ENCODE measurements around the gene GPR82.
"Not testable (repeated sequence)": the region's sequence is repeated elsewhere in the genome, so short reads cannot be mapped to it uniquely, and the experiment has no call there.

Gene GPR82

GRCh38 chrX:41723826-41724225, at the start of gene GPR82:
GPR82 (plus strand) TSS chrX:41724181; CDS start chrX:41727027, 2,846 bp downstream.
- Histone ChIP-seq H3K4me3 (no peak within 1 kb of the TSS), H3K36me3 (replicated peaks) (no peaks in the 10 kb centered on the region), H3K4me1 (peaks cover 4% of the 10 kb centered on the region), H3K27me3 (ENCODE audit: low read depth) (no peaks in the 10 kb centered on the region), H3K9me3 (no peaks in the 10 kb centered on the region)
- in situ Hi-C loops (cut with MboI; ENCODE audit: low sequenced_read_pairs): no loop called here
- DNase-seq (ENCODE audit: low spot score in 2 of 2): no peak

- H3K9me3 ChIP-seq; in situ Hi-C loops (cut with MboI; ENCODE audit: low sequenced_read_pairs); DNase-seq (ENCODE audit: low spot score in 2 of 2): not testable (repeated sequence)
Observed at GRCh38 chrX:41676361-41676760, 47.6 kb upstream of the GPR82 start.

GRCh38 chrX:41677183-41678060, 46.6 kb upstream of the GPR82 start:
- no peaks in the 10 kb centered on the region for H3K27me3 ChIP-seq (ENCODE audit: low read depth)
- in situ Hi-C loops (cut with MboI; ENCODE audit: low sequenced_read_pairs): no loop called here
- no peaks in the 10 kb centered on the region for H3K9me3 ChIP-seq
- no peaks in the 10 kb centered on the region for H3K36me3 ChIP-seq (replicated peaks)
- H3K4me3 ChIP-seq: no peak overlapping the region
- DNase-seq (ENCODE audit: low spot score in 2 of 2): no peak
- no peaks in the 10 kb centered on the region for H3K4me1 ChIP-seq

More at GRCh38 chrX:41676361-41676760, 47.6 kb upstream of the GPR82 start:
- H3K27me3 ChIP-seq (ENCODE audit: low read depth); H3K4me1 ChIP-seq; H3K36me3 ChIP-seq (replicated peaks); H3K4me3 ChIP-seq: not testable (repeated sequence)

GRCh38 chrX:41684138-41684537, 39.8 kb upstream of the GPR82 start:
- Histone ChIP-seq H3K9me3 (no peaks in the 10 kb centered on the region), H3K4me1 (no peaks in the 10 kb centered on the region), H3K36me3 (replicated peaks) (no peaks in the 10 kb centered on the region), H3K27me3 (ENCODE audit: low read depth) (no peaks in the 10 kb centered on the region), H3K4me3 (no peak overlapping the region)
- in situ Hi-C loops (cut with MboI; ENCODE audit: low sequenced_read_pairs): no loop called here
- DNase-seq (ENCODE audit: low spot score in 2 of 2): no peak

GRCh38 chrX:41684940-41685339, 39.0 kb upstream of the GPR82 start:
- Histone ChIP-seq H3K4me3 (no peak overlapping the region), H3K27me3 (ENCODE audit: low read depth) (no peaks in the 10 kb centered on the region), H3K36me3 (replicated peaks) (no peaks in the 10 kb centered on the region), H3K4me1 (peaks cover 3% of the 10 kb centered on the region), H3K9me3 (no peaks in the 10 kb centered on the region)
- in situ Hi-C loops (cut with MboI; ENCODE audit: low sequenced_read_pairs): no loop called here
- DNase-seq (ENCODE audit: low spot score in 2 of 2): no peak

- Histone ChIP-seq H3K4me3 (no peak overlapping the region), H3K4me1 (peaks cover 5% of the 10 kb centered on the region), H3K27me3 (ENCODE audit: low read depth) (no peaks in the 10 kb centered on the region), H3K9me3 (no peaks in the 10 kb centered on the region), H3K36me3 (replicated peaks) (no peaks in the 10 kb centered on the region)
- DNase-seq (ENCODE audit: low spot score in 2 of 2): no peak
- in situ Hi-C loops (cut with MboI; ENCODE audit: low sequenced_read_pairs): no loop called here
Observed at GRCh38 chrX:41686788-41687187, 37.2 kb upstream of the GPR82 start.

- Histone ChIP-seq H3K36me3 (replicated peaks) (no peaks in the 10 kb centered on the region), H3K4me1 (peaks cover 5% of the 10 kb centered on the region), H3K27me3 (ENCODE audit: low read depth) (no peaks in the 10 kb centered on the region), H3K4me3 (no peak overlapping the region), H3K9me3 (no peaks in the 10 kb centered on the region)
- in situ Hi-C loops (cut with MboI; ENCODE audit: low sequenced_read_pairs): no loop called here
- DNase-seq (ENCODE audit: low spot score in 2 of 2): no peak
Observed at GRCh38 chrX:41688156-41688555, 35.8 kb upstream of the GPR82 start.

- Histone ChIP-seq H3K9me3 (no peaks in the 10 kb centered on the region), H3K27me3 (ENCODE audit: low read depth) (no peaks in the 10 kb centered on the region), H3K4me1 (peaks cover 5% of the 10 kb centered on the region), H3K36me3 (replicated peaks) (no peaks in the 10 kb centered on the region), H3K4me3 (no peak within 1 kb of the TSS)
- no peak for DNase-seq (ENCODE audit: low spot score in 2 of 2)
- in situ Hi-C loops (cut with MboI; ENCODE audit: low sequenced_read_pairs): no loop called here
Observed at GRCh38 chrX:41688835-41689234, 35.1 kb upstream of the GPR82 start, which contains the start of gene GPR34. GPR34 (plus strand) TSS chrX:41688973; CDS start chrX:41695634, 6,661 bp downstream.

GRCh38 chrX:41689711-41690110, 34.3 kb upstream of the GPR82 start:
- H3K4me3 ChIP-seq: no peak overlapping the region
- in situ Hi-C loops (cut with MboI; ENCODE audit: low sequenced_read_pairs): no loop called here
- H3K4me1 ChIP-seq: peaks cover 5% of the 10 kb centered on the region
- H3K36me3 ChIP-seq (replicated peaks): no peaks in the 10 kb centered on the region
- H3K27me3 ChIP-seq (ENCODE audit: low read depth): no peaks in the 10 kb centered on the region
- no peaks in the 10 kb centered on the region for H3K9me3 ChIP-seq
- DNase-seq (ENCODE audit: low spot score in 2 of 2): no peak

GRCh38 chrX:41692162-41692749, 31.7 kb upstream of the GPR82 start:
- no peaks in the 10 kb centered on the region for H3K9me3 ChIP-seq
- peaks cover 5% of the 10 kb centered on the region for H3K4me1 ChIP-seq
- H3K27me3 ChIP-seq (ENCODE audit: low read depth): no peaks in the 10 kb centered on the region
- H3K4me3 ChIP-seq: no peak overlapping the region
- H3K36me3 ChIP-seq (replicated peaks): no peaks in the 10 kb centered on the region
- in situ Hi-C loops (cut with MboI; ENCODE audit: low sequenced_read_pairs): no loop called here
- DNase-seq (ENCODE audit: low spot score in 2 of 2): no peak

- Histone ChIP-seq H3K36me3 (replicated peaks) (no peaks in the 10 kb centered on the region), H3K4me3 (no peak overlapping the region), H3K9me3 (no peaks in the 10 kb centered on the region), H3K4me1 (peaks cover 5% of the 10 kb centered on the region), H3K27me3 (ENCODE audit: low read depth) (no peaks in the 10 kb centered on the region)
- DNase-seq (ENCODE audit: low spot score in 2 of 2): no peak
- in situ Hi-C loops (cut with MboI; ENCODE audit: low sequenced_read_pairs): no loop called here
Observed at GRCh38 chrX:41693024-41693423, 31.0 kb upstream of the GPR82 start.

- in situ Hi-C loops (cut with MboI; ENCODE audit: low sequenced_read_pairs): no loop called here
- Histone ChIP-seq H3K36me3 (replicated peaks) (no peaks in the 10 kb centered on the region), H3K4me1 (no peaks in the 10 kb centered on the region), H3K9me3 (no peaks in the 10 kb centered on the region), H3K27me3 (ENCODE audit: low read depth) (no peaks in the 10 kb centered on the region), H3K4me3 (no peak overlapping the region)
- DNase-seq (ENCODE audit: low spot score in 2 of 2): no peak
Observed at GRCh38 chrX:41695426-41695825, 28.6 kb upstream of the GPR82 start.

- in situ Hi-C loops (cut with MboI; ENCODE audit: low sequenced_read_pairs): no loop called here
- peaks cover 34% of the 10 kb centered on the region for H3K4me1 ChIP-seq
Observed at GRCh38 chrX:41703574-41704029, 20.4 kb upstream of the GPR82 start.

GRCh38 chrX:41705042-41705441, 18.9 kb upstream of the GPR82 start:
- peak in 1 of 2 experiments; percentile 55 for DNase-seq (ENCODE audit: low spot score in 2 of 2)
- in situ Hi-C loops (cut with MboI; ENCODE audit: low sequenced_read_pairs): no loop called here
- H3K36me3 ChIP-seq (replicated peaks): no peaks in the 10 kb centered on the region
- no peak overlapping the region for H3K4me3 ChIP-seq
- no peaks in the 10 kb centered on the region for H3K9me3 ChIP-seq
- no peaks in the 10 kb centered on the region for H3K27me3 ChIP-seq (ENCODE audit: low read depth)
- H3K4me1 ChIP-seq: peaks cover 34% of the 10 kb centered on the region

More at GRCh38 chrX:41703574-41704029, 20.4 kb upstream of the GPR82 start:
- no peak for DNase-seq (ENCODE audit: low spot score in 2 of 2)
- Histone ChIP-seq H3K9me3 (no peaks in the 10 kb centered on the region), H3K27me3 (ENCODE audit: low read depth) (no peaks in the 10 kb centered on the region), H3K36me3 (replicated peaks) (no peaks in the 10 kb centered on the region), H3K4me3 (no peak overlapping the region)
